HepG2 (cell line): ENCODE data around the gene MEIG1.
"Not testable (repeated sequence)": the region's sequence is repeated elsewhere in the genome, so short reads cannot be mapped to it uniquely, and the experiment has no call there.

Experiments
- DNMT3B ChIP-seq: conservative IDR thresholded peaks from 2 replicates; pipeline ENCODE4 v1.6.1; 2016; ENCODE audit warnings: missing biosample characterization, control low read depth
- KLF16 ChIP-seq, 2 experiments: sonication (generic) in 1 of 2; formaldehyde crosslinking in 1 of 2; IDR thresholded peaks; 2 replicates each; pipeline versions ENCODE4 v1.6.1 to v1.8.0; 2016 to 2023; ENCODE audit warnings: missing genetic modification reagents in 2 of 2, missing compliant biosample characterization in 1 of 2
- RFX5 ChIP-seq: IDR thresholded peaks from 2 replicates; pipeline ENCODE4 v1.6.1; 2011; ENCODE audit warnings: low read depth, low read length, improper control_type of control experiment
- ZZZ3 ChIP-seq: sonication (generic); formaldehyde crosslinking; IDR thresholded peaks from 2 replicates; pipeline ENCODE4 v1.4.0; 2020; ENCODE audit warnings: missing genetic modification reagents, mild to moderate bottlenecking, borderline replicate concordance
- TF ChIP-seq, protein P1 (sequence below): sonication (generic); formaldehyde crosslinking; IDR thresholded peaks from 2 replicates; pipeline ENCODE4 v1.4.0; 2020; ENCODE audit warnings: missing genetic modification reagents

DNA sequence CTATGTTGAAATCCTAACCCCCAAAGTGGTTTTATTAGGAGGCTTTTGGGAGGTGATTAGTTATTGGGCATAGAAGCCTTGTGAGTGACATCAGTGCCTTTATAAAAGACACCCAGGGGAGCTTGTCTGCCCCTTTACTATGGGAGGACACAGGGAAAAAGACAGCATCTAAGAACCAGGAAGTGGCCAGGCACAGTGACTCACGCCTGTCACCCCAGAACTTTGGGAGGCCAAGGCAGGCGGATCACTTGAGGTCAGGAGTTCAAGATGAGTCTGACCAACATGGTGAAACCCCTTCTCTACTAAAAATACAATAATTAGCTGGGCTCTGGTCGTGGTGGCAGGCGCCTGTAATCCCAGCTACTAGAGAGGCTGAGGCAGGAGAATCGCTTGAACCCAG, 20.2 kb upstream of the MEIG1 start:
- TF ChIP-seq DNMT3B; KLF16 (CRISPR knock-in tag; IDR thresholded peaks at IDR 0.05); ZZZ3 (CRISPR knock-in tag); RFX5: not testable (repeated sequence)
- TF ChIP-seq, protein P1, sequence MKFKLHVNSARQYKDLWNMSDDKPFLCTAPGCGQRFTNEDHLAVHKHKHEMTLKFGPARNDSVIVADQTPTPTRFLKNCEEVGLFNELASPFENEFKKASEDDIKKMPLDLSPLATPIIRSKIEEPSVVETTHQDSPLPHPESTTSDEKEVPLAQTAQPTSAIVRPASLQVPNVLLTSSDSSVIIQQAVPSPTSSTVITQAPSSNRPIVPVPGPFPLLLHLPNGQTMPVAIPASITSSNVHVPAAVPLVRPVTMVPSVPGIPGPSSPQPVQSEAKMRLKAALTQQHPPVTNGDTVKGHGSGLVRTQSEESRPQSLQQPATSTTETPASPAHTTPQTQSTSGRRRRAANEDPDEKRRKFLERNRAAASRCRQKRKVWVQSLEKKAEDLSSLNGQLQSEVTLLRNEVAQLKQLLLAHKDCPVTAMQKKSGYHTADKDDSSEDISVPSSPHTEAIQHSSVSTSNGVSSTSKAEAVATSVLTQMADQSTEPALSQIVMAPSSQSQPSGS (CRISPR knock-in tag) = not testable (repeated sequence)
